HG03565 (cell line): ENCODE data around the gene DPYSL5.
"Not testable (repeated sequence)": the region's sequence is repeated elsewhere in the genome, so short reads cannot be mapped to it uniquely, and the experiment has no call there.

Experiments
- ATAC-seq: cut with Tn5 transposase; IDR thresholded peaks from one replicate; pipeline ENCODE4 v1.9.1; 2021; ENCODE audit warnings: mild to moderate bottlenecking, moderate library complexity; ENCODE audit not compliant: unreplicated experiment

DPYSL5 gene

GRCh38 chr2:26874514-26874913 is 26.6 kb downstream of the DPYSL5 start:
- no peak for ATAC-seq

GRCh38 chr2:26875065-26875634 is 27.2 kb downstream of the DPYSL5 start:
- no peak for ATAC-seq

- ATAC-seq: no peak
Measured at GRCh38 chr2:26875808-26876207, 27.9 kb downstream of the DPYSL5 start.

- ATAC-seq: no peak
Measured at GRCh38 chr2:26876260-26876659, 28.3 kb downstream of the DPYSL5 start.

GRCh38 chr2:26877276-26877675 is 29.3 kb downstream of the DPYSL5 start:
- no peak for ATAC-seq

- no peak for ATAC-seq
Measured at GRCh38 chr2:26880161-26880560, 32.2 kb downstream of the DPYSL5 start.

GRCh38 chr2:26880910-26881435 is 33.0 kb downstream of the DPYSL5 start:
- no peak for ATAC-seq

GRCh38 chr2:26882220-26882619 is 34.3 kb downstream of the DPYSL5 start:
- not testable (repeated sequence) for ATAC-seq

- no peak for ATAC-seq
Measured at GRCh38 chr2:26883956-26884355, 36.0 kb downstream of the DPYSL5 start.

- ATAC-seq: no peak
Measured at GRCh38 chr2:26884486-26884885, 36.6 kb downstream of the DPYSL5 start.

- no peak for ATAC-seq
Measured at GRCh38 chr2:26885651-26886329, 37.9 kb downstream of the DPYSL5 start.

- ATAC-seq: no peak
Measured at GRCh38 chr2:26886736-26887135, 38.8 kb downstream of the DPYSL5 start.

GRCh38 chr2:26887151-26887550 is 39.2 kb downstream of the DPYSL5 start:
- ATAC-seq: no peak

- ATAC-seq: no peak
Measured at GRCh38 chr2:26889796-26890195, 41.9 kb downstream of the DPYSL5 start.

- ATAC-seq: no peak
Measured at GRCh38 chr2:26890341-26891000, 42.5 kb downstream of the DPYSL5 start.

GRCh38 chr2:26892133-26892532 is 44.2 kb downstream of the DPYSL5 start:
- ATAC-seq: no peak

- no peak for ATAC-seq
Measured at GRCh38 chr2:26892922-26893524, 45.1 kb downstream of the DPYSL5 start.

- no peak for ATAC-seq
Measured at GRCh38 chr2:26894136-26894535, 46.2 kb downstream of the DPYSL5 start.

GRCh38 chr2:26897807-26898479 is 50.0 kb downstream of the DPYSL5 start:
- no peak for ATAC-seq

- ATAC-seq: no peak
Measured at GRCh38 chr2:26898480-26899078, 50.6 kb downstream of the DPYSL5 start.
